HepG2 (cell line): ENCODE data around the gene FAM219A. TPM values are rescaled to one million over a fixed set of nuclear protein-coding genes. Genes with fewer than 3 reads are reported as not detected.

ENCODE experiments used
- ATAC-seq: fragments of 200-7000 bp; cut with Tn5 transposase; 3 replicates; pipeline ENCODE4 v1.9.1; 2020; ENCODE audit warnings: mild to moderate bottlenecking, moderate library complexity
- BruUV-seq: library from RNA; stranded (reverse); fragments of 400-500 nt; replicated peaks from 2 replicates; lab custom pipeline; 2021; lab: Mats Ljungman, UMichigan
- CTCF ChIA-PET: fragments of 300-600 bp; formaldehyde crosslinking; extraction: SDS; loops from one replicate; lab custom pipeline; 2021; ENCODE audit warnings: low total read pairs, inconsistent platforms, low intra/inter-chr PET ratio; lab: Yijun Ruan, JAX
- POLR2A ChIA-PET: fragments of 350-600 bp; sonication (Branson Sonifier 250); formaldehyde crosslinking; loops from one replicate; lab custom pipeline; 2020; ENCODE audit warnings: antibody characterized with exemption, inconsistent platforms; lab: Yijun Ruan, JAX
- DNase-seq: peaks from one replicate; pipeline ENCODE4 v3.0.0-alpha.2; 2015; ENCODE audit warnings: low spot score
- FAIRE-seq: peaks from 3 replicates; lab custom pipeline; 2011; peaks lifted over from hg19 to GRCh38; lab: Jason Lieb, UNC
- H2AFZ ChIP-seq: one replicate; pipeline ENCODE4 v1.6.1; 2011; ENCODE audit warnings: low read length, inconsistent platforms
- H3K27ac ChIP-seq: fragments of 300-600 bp; 3 replicates; pipeline ENCODE4 v1.8.0; 2011; ENCODE audit warnings: mixed run types, mild to moderate bottlenecking, mixed read lengths, low read length, inconsistent platforms; ENCODE audit not compliant: insufficient read depth; ENCODE audit errors: extremely low read length
- H3K27me3 ChIP-seq, 2 experiments: fragments of 200-600 bp in 1 of 2; 2 replicates in 1 of 2; 3 replicates in 1 of 2; pipeline versions ENCODE4 v1.6.0 to v1.8.0; 2011; ENCODE audit warnings: low read length in 2 of 2, mild to moderate bottlenecking in 2 of 2, moderate library complexity in 2 of 2, inconsistent platforms in 1 of 2; ENCODE audit not compliant: insufficient read depth in 2 of 2, control insufficient read depth in 1 of 2
- H3K36me3 ChIP-seq, 2 experiments: fragments of 200-600 bp in 1 of 2; replicated peaks in 1 of 2; 2 replicates in 1 of 2; 3 replicates in 1 of 2; pipeline versions ENCODE4 v1.5.1 to v1.8.0; 2011; ENCODE audit warnings: low read length in 2 of 2, inconsistent platforms in 1 of 2; ENCODE audit not compliant: insufficient read depth in 2 of 2, control insufficient read depth in 1 of 2
- H3K4me1 ChIP-seq: 2 replicates; pipeline ENCODE4 v1.5.1; 2012; ENCODE audit warnings: low read length, inconsistent platforms; ENCODE audit not compliant: insufficient read depth
- H3K4me2 ChIP-seq: 2 replicates; pipeline ENCODE4 v1.6.0; 2011; ENCODE audit warnings: low read depth, low read length, inconsistent platforms
- H3K4me3 ChIP-seq, 3 experiments: fragments of 200-600 bp in 1 of 3; sonication (generic), shearing (Covaris generic) in 1 of 3; replicated peaks in 1 of 3; 2 replicates each; pipeline ENCODE4 v1.5.1; 2011 to 2016; ENCODE audit warnings: low read length in 3 of 3, inconsistent platforms in 2 of 3, low read depth in 2 of 3, mild to moderate bottlenecking in 2 of 3, control low read depth in 1 of 3, mixed read lengths in 1 of 3; ENCODE audit not compliant: insufficient read depth in 1 of 3
- H3K79me2 ChIP-seq: one replicate; pipeline ENCODE4 v1.6.1; 2011; ENCODE audit warnings: low read length, inconsistent platforms; ENCODE audit not compliant: insufficient read depth
- H3K9ac ChIP-seq: 2 replicates; pipeline ENCODE4 v1.6.0; 2011; ENCODE audit warnings: mild to moderate bottlenecking, low read depth, low read length, inconsistent platforms; ENCODE audit not compliant: insufficient read depth
- H3K9me3 ChIP-seq: 2 replicates; pipeline ENCODE4 v1.5.1; 2012; ENCODE audit warnings: mild to moderate bottlenecking, low read length
- H4K20me1 ChIP-seq: 2 replicates; pipeline ENCODE4 v1.6.0; 2011; ENCODE audit warnings: inconsistent platforms, mild to moderate bottlenecking, low read length, moderate library complexity; ENCODE audit not compliant: insufficient read depth
- ATF7 ChIP-seq, 2 experiments: fragments of 450-650 bp in 1 of 2; sonication (generic) in 1 of 2; formaldehyde crosslinking in 1 of 2; IDR thresholded peaks; 2 replicates each; pipeline versions ENCODE4 v1.4.0 to v1.6.1; 2016 to 2020; ENCODE audit warnings: antibody characterized with exemption in 1 of 2, mild to moderate bottlenecking in 1 of 2, missing genetic modification reagents in 1 of 2
- CREB1 ChIP-seq, 2 experiments: fragments of 450-650 bp in 1 of 2; IDR thresholded peaks; 2 replicates each; pipeline ENCODE4 v1.6.1; 2016 to 2017; ENCODE audit warnings: control low read depth in 1 of 2, mild to moderate bottlenecking in 1 of 2, missing compliant biosample characterization in 1 of 2, missing genetic modification characterization in 1 of 2
- HMG20A ChIP-seq: IDR thresholded peaks from 2 replicates; pipeline ENCODE4 v1.6.1; 2016; ENCODE audit warnings: borderline replicate concordance
- HOXA9 ChIP-seq: sonication (generic); formaldehyde crosslinking; IDR thresholded peaks from 2 replicates; pipeline ENCODE4 v1.8.1; 2022; ENCODE audit warnings: missing genetic modification reagents, mild to moderate bottlenecking, moderate library complexity, borderline replicate concordance
- MAF1 ChIP-seq: sonication (generic); formaldehyde crosslinking; IDR thresholded peaks from 2 replicates; pipeline ENCODE4 v1.5.0; 2020; ENCODE audit warnings: missing genetic modification reagents, borderline replicate concordance
- PAX8 ChIP-seq: sonication (generic); formaldehyde crosslinking; IDR thresholded peaks from 2 replicates; pipeline ENCODE4 v1.8.0; 2022; ENCODE audit warnings: mild to moderate bottlenecking, missing genetic modification reagents, borderline replicate concordance
- SNAPC2 ChIP-seq: sonication (generic); formaldehyde crosslinking; IDR thresholded peaks from 2 replicates; pipeline ENCODE4 v1.8.1; 2022; ENCODE audit warnings: mild to moderate bottlenecking, missing genetic modification reagents
- ZNF296 ChIP-seq: sonication (generic); formaldehyde crosslinking; conservative IDR thresholded peaks from 2 replicates; pipeline ENCODE4 v1.5.0; 2020; ENCODE audit warnings: mild to moderate bottlenecking, missing genetic modification reagents
- ZNF30 ChIP-seq: sonication (generic); formaldehyde crosslinking; IDR thresholded peaks from 2 replicates; pipeline ENCODE4 v1.5.0; 2020; ENCODE audit warnings: mild to moderate bottlenecking, missing genetic modification reagents
- whole genome bisulfite sequencing: methylation state at CpG from one replicate; pipeline ENCODE4 v1.1.6; 2017; ENCODE audit warnings: low lambda C conversion rate; 5-methylcytosine and 5-hydroxymethylcytosine counted together
- in situ Hi-C: cut with HindIII; loops from 2 replicates; pipeline ENCODE4 v1.10.0; 2017; ENCODE audit warnings: low pct_unique_long_range_greater_than_20kb; ENCODE audit not compliant: extremely low pct_ligation_motif_present
- intact Hi-C: fragments of 100-400 bp; cut with micrococcal nuclease; formaldehyde crosslinking; loops from one replicate; pipeline ENCODE4 v1.10.0; 2022; ENCODE audit not compliant: unreplicated experiment
- polyA plus RNA-seq, 8 experiments: library from polyadenylated mRNA; depleted of rRNA in 3 of 8; stranded (reverse) in 7 of 8; unstranded in 1 of 8; fragments of >200 nt; fragmentation: Illumina TruSeq in 4 of 8; extraction: Trizol in 4 of 8; gene quantifications; 2 replicates each; pipeline versions ENCODE4 v1.2.1 to v1.2.3, GENCODE V29; 2011 to 2016; ENCODE audit warnings: low read depth in 4 of 8, missing spikeins in 1 of 8, mixed read lengths in 1 of 8; ENCODE audit not compliant: insufficient read depth in 1 of 8
- total RNA-seq, 5 experiments: library from RNA; depleted of rRNA; stranded (reverse); fragments of >200 nt; fragmentation: Illumina TruSeq; extraction: Trizol; gene quantifications; 2 replicates each; pipeline ENCODE4 v1.2.3, GENCODE V29; 2016; ENCODE audit warnings: low read depth in 1 of 5
- TF ChIP-seq, protein P1 (sequence below): sonication (generic); formaldehyde crosslinking; IDR thresholded peaks from 2 replicates; pipeline ENCODE4 v1.5.0; 2020; ENCODE audit warnings: missing genetic modification reagents
- TF ChIP-seq, protein P2 (sequence below), 2 experiments: sonication (generic) in 1 of 2; formaldehyde crosslinking in 1 of 2; IDR thresholded peaks; 2 replicates each; pipeline versions ENCODE4 v1.5.1 to v1.6.1; 2011 to 2020; ENCODE audit warnings: borderline replicate concordance in 1 of 2, low read depth in 1 of 2, low read length in 1 of 2, mild to moderate bottlenecking in 1 of 2, missing genetic modification reagents in 1 of 2, moderate library complexity in 1 of 2
- TF ChIP-seq, protein P3 (sequence below): sonication (generic); formaldehyde crosslinking; conservative IDR thresholded peaks from 2 replicates; pipeline ENCODE4 v1.4.0; 2020; ENCODE audit warnings: missing genetic modification reagents

FAM219A gene
- total and polyA plus RNA-seq, 2 of the 13 experiments (the other 11 are each of a cell fraction or from before 2014, with no cell fraction given): 3.9 to 6.4 TPM

DNA sequence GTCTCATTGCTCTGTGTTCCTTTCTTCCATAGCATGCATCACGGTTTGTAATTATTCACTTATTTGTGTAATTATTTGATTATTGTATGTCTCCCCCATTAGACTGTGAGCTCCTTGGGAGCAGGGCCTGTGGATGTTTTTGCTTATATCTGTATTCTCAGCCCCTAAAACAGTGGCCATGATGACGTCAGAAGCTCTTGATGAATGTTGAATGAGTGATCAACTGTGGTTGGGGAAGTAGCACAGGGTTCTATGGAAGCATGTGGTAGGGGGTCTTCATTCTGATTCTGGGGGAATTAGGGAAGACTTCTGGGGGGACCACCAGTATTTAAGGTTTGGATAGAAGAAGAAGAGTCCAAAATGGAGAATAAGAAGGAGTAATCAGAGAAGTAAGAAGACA is 6.2 kb upstream of the FAM219A start:
- intact Hi-C loops (no loop called here), in situ Hi-C loops (no loop called here)
- H3K4me3 ChIP-seq: no peak overlapping the region
- H3K27me3 ChIP-seq: no peaks in the 10 kb centered on the region
- no peak overlapping the region for H3K9ac ChIP-seq
- no peaks in the 10 kb centered on the region for H3K9me3 ChIP-seq
- no peaks in the 10 kb centered on the region for H3K79me2 ChIP-seq
- WGBS: 2% methylated on average over 2 of the region's 2 CpGs
- POLR2A ChIA-PET: no interaction called here
- no peaks in the 10 kb centered on the region for H4K20me1 ChIP-seq
- CTCF ChIA-PET: no interaction called here
- ATAC-seq (no peak), DNase-seq (no peak), FAIRE-seq (no peak)
- no TSS peak for BruUV-seq
- H3K27ac ChIP-seq: no peak overlapping the region
- no peak overlapping the region for H3K4me2 ChIP-seq
- H3K4me1 ChIP-seq: no peaks in the 10 kb centered on the region
- H2AFZ ChIP-seq: no peak overlapping the region
- H3K36me3 ChIP-seq: no peaks in the 10 kb centered on the region
- TF ChIP-seq SNAPC2 (no peak), ATF7 (IDR thresholded peaks at IDR 0.05) (peak; percentile 89), ATF7 (CRISPR knock-in tag; IDR thresholded peaks at IDR 0.05) (no peak), ZNF30 (no peak), PAX8 (CRISPR knock-in tag) (no peak), ZNF296 (CRISPR knock-in tag) (no peak), CREB1 (IDR thresholded peaks at IDR 0.05) (peak; percentile 95), CREB1 (CRISPR knock-in tag; IDR thresholded peaks at IDR 0.05) (no peak)
- TF ChIP-seq, protein P1, sequence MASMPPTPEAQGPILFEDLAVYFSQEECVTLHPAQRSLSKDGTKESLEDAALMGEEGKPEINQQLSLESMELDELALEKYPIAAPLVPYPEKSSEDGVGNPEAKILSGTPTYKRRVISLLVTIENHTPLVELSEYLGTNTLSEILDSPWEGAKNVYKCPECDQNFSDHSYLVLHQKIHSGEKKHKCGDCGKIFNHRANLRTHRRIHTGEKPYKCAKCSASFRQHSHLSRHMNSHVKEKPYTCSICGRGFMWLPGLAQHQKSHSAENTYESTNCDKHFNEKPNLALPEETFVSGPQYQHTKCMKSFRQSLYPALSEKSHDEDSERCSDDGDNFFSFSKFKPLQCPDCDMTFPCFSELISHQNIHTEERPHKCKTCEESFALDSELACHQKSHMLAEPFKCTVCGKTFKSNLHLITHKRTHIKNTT (CRISPR knock-in tag): no peak
- TF ChIP-seq, all 625 proteins: peak for 2

DNA sequence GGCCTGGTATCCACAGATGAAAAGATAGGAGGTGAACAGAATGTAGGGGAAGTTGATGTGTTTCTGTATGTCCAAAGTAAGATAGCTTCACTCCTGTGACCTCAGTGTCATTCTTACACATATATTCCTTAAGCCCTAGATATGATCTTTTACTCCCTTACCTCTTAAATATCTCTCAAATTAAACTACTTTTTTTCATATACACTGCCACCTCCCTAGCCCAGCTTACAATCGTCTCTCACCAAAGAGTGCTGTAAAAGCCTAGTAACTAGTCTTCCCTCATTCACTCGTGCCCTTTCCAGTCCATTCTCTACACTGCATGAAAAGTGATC is 5.5 kb upstream of the FAM219A start:
- WGBS: 0% methylated on average over 2 of the region's 2 CpGs
- in situ Hi-C loops (no loop called here), intact Hi-C loops (no loop called here)
- no peak overlapping the region for H2AFZ ChIP-seq
- H3K36me3 ChIP-seq: no peaks in the 10 kb centered on the region
- ChIA-PET CTCF (no interaction called here), POLR2A (no interaction called here)
- H3K27ac ChIP-seq: no peak overlapping the region
- no peaks in the 10 kb centered on the region for H4K20me1 ChIP-seq
- H3K9me3 ChIP-seq: no peaks in the 10 kb centered on the region
- DNase-seq (no peak), ATAC-seq (no peak), FAIRE-seq (no peak)
- H3K9ac ChIP-seq: no peak overlapping the region
- H3K27me3 ChIP-seq: no peaks in the 10 kb centered on the region
- H3K4me1 ChIP-seq: peaks cover 4% of the 10 kb centered on the region
- BruUV-seq: no TSS peak
- no peak overlapping the region for H3K4me3 ChIP-seq
- H3K79me2 ChIP-seq: no peaks in the 10 kb centered on the region
- H3K4me2 ChIP-seq: no peak overlapping the region
- TF ChIP-seq HOXA9 (CRISPR knock-in tag) (no peak), MAF1 (CRISPR knock-in tag) (no peak), HMG20A (no peak)
- TF ChIP-seq, protein P2, sequence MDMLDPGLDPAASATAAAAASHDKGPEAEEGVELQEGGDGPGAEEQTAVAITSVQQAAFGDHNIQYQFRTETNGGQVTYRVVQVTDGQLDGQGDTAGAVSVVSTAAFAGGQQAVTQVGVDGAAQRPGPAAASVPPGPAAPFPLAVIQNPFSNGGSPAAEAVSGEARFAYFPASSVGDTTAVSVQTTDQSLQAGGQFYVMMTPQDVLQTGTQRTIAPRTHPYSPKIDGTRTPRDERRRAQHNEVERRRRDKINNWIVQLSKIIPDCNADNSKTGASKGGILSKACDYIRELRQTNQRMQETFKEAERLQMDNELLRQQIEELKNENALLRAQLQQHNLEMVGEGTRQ (IDR thresholded peaks at IDR 0.05; ENCODE audit: low read depth, low read length): no peak
- TF ChIP-seq, protein P2 (CRISPR knock-in tag; IDR thresholded peaks at IDR 0.05; ENCODE audit: borderline replicate concordance): no peak
- TF ChIP-seq, protein P3, sequence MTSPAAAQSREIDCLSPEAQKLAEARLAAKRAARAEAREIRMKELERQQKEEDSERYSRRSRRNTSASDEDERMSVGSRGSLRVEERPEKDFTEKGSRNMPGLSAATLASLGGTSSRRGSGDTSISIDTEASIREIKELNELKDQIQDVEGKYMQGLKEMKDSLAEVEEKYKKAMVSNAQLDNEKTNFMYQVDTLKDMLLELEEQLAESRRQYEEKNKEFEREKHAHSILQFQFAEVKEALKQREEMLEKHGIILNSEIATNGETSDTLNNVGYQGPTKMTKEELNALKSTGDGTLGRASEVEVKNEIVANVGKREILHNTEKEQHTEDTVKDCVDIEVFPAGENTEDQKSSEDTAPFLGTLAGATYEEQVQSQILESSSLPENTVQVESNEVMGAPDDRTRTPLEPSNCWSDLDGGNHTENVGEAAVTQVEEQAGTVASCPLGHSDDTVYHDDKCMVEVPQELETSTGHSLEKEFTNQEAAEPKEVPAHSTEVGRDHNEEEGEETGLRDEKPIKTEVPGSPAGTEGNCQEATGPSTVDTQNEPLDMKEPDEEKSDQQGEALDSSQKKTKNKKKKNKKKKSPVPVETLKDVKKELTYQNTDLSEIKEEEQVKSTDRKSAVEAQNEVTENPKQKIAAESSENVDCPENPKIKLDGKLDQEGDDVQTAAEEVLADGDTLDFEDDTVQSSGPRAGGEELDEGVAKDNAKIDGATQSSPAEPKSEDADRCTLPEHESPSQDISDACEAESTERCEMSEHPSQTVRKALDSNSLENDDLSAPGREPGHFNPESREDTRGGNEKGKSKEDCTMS (CRISPR knock-in tag): no peak
